GM23338 (cell line): ENCODE results near the gene CPA1. TPM values are rescaled to one million over a fixed set of nuclear protein-coding genes. Genes with fewer than 3 reads are reported as not detected.
A peak's percentile ranks its signal among the peaks of the same experiment; 100 is the strongest.

ENCODE experiments used
- ATAC-seq: fragments of 200-7000 bp; cut with Tn5 transposase; 3 replicates; pipeline ENCODE4 v1.9.1; 2020
- DNase-seq: peaks from one replicate; pipeline ENCODE4 v3.0.0-alpha.2; 2015; ENCODE audit warnings: low spot score
- H2AFZ ChIP-seq: fragments of 200-600 bp; sonication (generic); 2 replicates; pipeline ENCODE4 v1.8.0; 2016; ENCODE audit warnings: antibody characterized with exemption, mild to moderate bottlenecking, moderate library complexity
- H3F3A ChIP-seq: fragments of 200-600 bp; sonication (generic); replicated peaks from 2 replicates; pipeline ENCODE4 v1.8.0; 2017; ENCODE audit warnings: antibody characterized with exemption, mixed run types, low read depth
- H3K27ac ChIP-seq: fragments of 200-600 bp; sonication (generic); 2 replicates; pipeline ENCODE4 v1.6.1; 2016; ENCODE audit warnings: low read depth
- H3K27me3 ChIP-seq: fragments of 200-600 bp; sonication (generic); 2 replicates; pipeline ENCODE4 v1.8.0; 2016; ENCODE audit warnings: mild to moderate bottlenecking, mixed run types, moderate library complexity; ENCODE audit not compliant: insufficient read depth
- H3K36me3 ChIP-seq: fragments of 200-600 bp; sonication (generic); 2 replicates; pipeline ENCODE4 v1.8.0; 2016; ENCODE audit warnings: mild to moderate bottlenecking; ENCODE audit not compliant: insufficient read depth
- H3K4me1 ChIP-seq: fragments of 200-600 bp; sonication (generic); 2 replicates; pipeline ENCODE4 v1.8.0; 2016; ENCODE audit warnings: mild to moderate bottlenecking, moderate library complexity; ENCODE audit not compliant: insufficient read depth
- H3K4me2 ChIP-seq: fragments of 200-600 bp; sonication (generic); 2 replicates; pipeline ENCODE4 v1.7.1; 2017; ENCODE audit warnings: mixed run types
- H3K4me3 ChIP-seq: fragments of 200-600 bp; sonication (generic); 2 replicates; pipeline ENCODE4 v1.6.1; 2016; ENCODE audit warnings: mixed run types
- H3K79me2 ChIP-seq: fragments of 200-600 bp; sonication (generic); replicated peaks from 2 replicates; pipeline ENCODE4 v1.8.0; 2017; ENCODE audit warnings: mild to moderate bottlenecking; ENCODE audit not compliant: insufficient read depth
- H3K9me2 ChIP-seq: fragments of 200-600 bp; sonication (generic); 2 replicates; pipeline ENCODE4 v1.8.0; 2017; ENCODE audit not compliant: insufficient read depth
- H4K20me1 ChIP-seq: fragments of 200-600 bp; sonication (generic); replicated peaks from 2 replicates; pipeline ENCODE4 v1.8.0; 2017; ENCODE audit warnings: mild to moderate bottlenecking; ENCODE audit not compliant: insufficient read depth
- H3K27ac Mint-ChIP-seq: 2 replicates; pipeline ENCODE4 v1.8.0; 2020; ENCODE audit warnings: inconsistent platforms, mild to moderate bottlenecking, moderate library complexity, mixed read lengths
- H3K27me3 Mint-ChIP-seq: 3 replicates; pipeline ENCODE4 v1.8.0; 2022; ENCODE audit warnings: low read depth, mild to moderate bottlenecking, moderate library complexity, mixed read lengths, inconsistent platforms; ENCODE audit not compliant: insufficient read depth, poor library complexity
- H3K36me3 Mint-ChIP-seq: 3 replicates; pipeline ENCODE4 v1.8.0; 2021; ENCODE audit warnings: low read depth, mild to moderate bottlenecking, inconsistent platforms, moderate library complexity, mixed read lengths
- H3K4me1 Mint-ChIP-seq: 3 replicates; pipeline ENCODE4 v1.8.0; 2020; ENCODE audit warnings: mild to moderate bottlenecking, inconsistent platforms, mixed read lengths
- H3K4me3 Mint-ChIP-seq: 3 replicates; pipeline ENCODE4 v1.8.0; 2021; ENCODE audit warnings: moderate library complexity, mild to moderate bottlenecking, inconsistent platforms, mixed read lengths
- H3K9me3 Mint-ChIP-seq: 3 replicates; pipeline ENCODE4 v1.8.0; 2020; ENCODE audit warnings: moderate library complexity, mild to moderate bottlenecking, inconsistent platforms, mixed read lengths
- CREB1 ChIP-seq: fragments of 250-450 bp; sonication (Bioruptor Pico); IDR thresholded peaks from 2 replicates; pipeline ENCODE4 v1.5.0; 2020; ENCODE audit warnings: low read depth, mild to moderate bottlenecking, moderate library complexity
- CTCF ChIP-seq, 2 experiments: fragments of 200-600 bp in 1 of 2; sonication (generic) in 1 of 2; conservative IDR thresholded peaks; 2 replicates each; pipeline versions ENCODE4 v1.5.1 to v1.6.1; 2016 to 2017; ENCODE audit warnings: antibody characterized with exemption in 2 of 2, low read depth in 2 of 2, mild to moderate bottlenecking in 2 of 2, moderate library complexity in 1 of 2
- ETS1 ChIP-seq: IDR thresholded peaks from 2 replicates; pipeline ENCODE4 v1.6.1; 2016; ENCODE audit warnings: antibody characterized with exemption
- EZH2 ChIP-seq: fragments of 200-600 bp; sonication (generic); IDR thresholded peaks from one replicate; pipeline ENCODE4 v1.8.0; 2017; ENCODE audit warnings: antibody characterized with exemption, mild to moderate bottlenecking, low read depth; ENCODE audit not compliant: unreplicated experiment
- POLR2AphosphoS5 ChIP-seq: IDR thresholded peaks from 2 replicates; pipeline ENCODE4 v1.6.1; 2016; ENCODE audit warnings: antibody characterized with exemption, low read depth
- REST ChIP-seq: IDR thresholded peaks from one replicate; pipeline ENCODE4 v1.6.1; 2018; ENCODE audit warnings: antibody characterized with exemption; ENCODE audit not compliant: unreplicated experiment
- ZNF114 ChIP-seq: fragments of 250-450 bp; sonication (Bioruptor Pico); IDR thresholded peaks from 2 replicates; pipeline ENCODE4 v1.5.0; 2020; ENCODE audit warnings: mild to moderate bottlenecking, moderate library complexity
- ZNF331 ChIP-seq: fragments of 250-450 bp; sonication (Bioruptor Pico); IDR thresholded peaks from 2 replicates; pipeline ENCODE4 v1.5.0; 2020; ENCODE audit warnings: low read depth, mild to moderate bottlenecking, moderate library complexity
- ZNF462 ChIP-seq: fragments of 250-450 bp; sonication (Bioruptor Pico); IDR thresholded peaks from 2 replicates; pipeline ENCODE4 v1.5.0; 2020; ENCODE audit warnings: mild to moderate bottlenecking, moderate library complexity
- polyA plus RNA-seq: library from polyadenylated mRNA; unstranded; fragments of >200 nt; fragmentation: Nextera tagmentation; extraction: Ambion mirVana; gene quantifications from 2 replicates; pipeline ENCODE4 v1.2.1, GENCODE V29; 2016
- total RNA-seq: library from RNA; depleted of rRNA; stranded (reverse); fragments of >200 nt; shearing (Covaris generic); gene quantifications from 2 replicates; pipeline ENCODE4 v1.2.3, GENCODE V29; 2014

The CPA1 gene
- total and polyA plus RNA-seq, 2 experiments from 2014 or later, result not detected

- H3K4me2 ChIP-seq, result no peak overlapping the region
These were observed 36.9 kb downstream of the CPA1 start for GRCh38 chr7:130417213-130417612.

GRCh38 chr7:130418306-130418705 lies 38.0 kb downstream of the CPA1 start:
- no peak overlapping the region for H2AFZ ChIP-seq
- H3K36me3 ChIP-seq, result no peaks in the 10 kb centered on the region
- Mint-ChIP-seq H3K27ac (peak overlapping the region; percentile 57; the same call in 1 of the 2 replicates), H3K4me1 (peaks cover 30% of the 10 kb centered on the region), H3K36me3 (no peaks in the 10 kb centered on the region), H3K9me3 (no peaks in the 10 kb centered on the region), H3K27me3 (peaks cover 1% of the 10 kb centered on the region), H3K4me3 (no peak overlapping the region)
- H4K20me1 ChIP-seq, result no peaks in the 10 kb centered on the region
- H3K9me2 ChIP-seq, result no peaks in the 10 kb centered on the region
- no peak overlapping the region for H3K27ac ChIP-seq
- no peak for DNase-seq
- no peaks in the 10 kb centered on the region; the same call in 1 of the 2 replicates for H3K4me1 ChIP-seq
- no peak for ATAC-seq
- no peak overlapping the region for H3K4me2 ChIP-seq
- no peaks in the 10 kb centered on the region for H3K27me3 ChIP-seq
- H3F3A ChIP-seq, result no peaks in the 10 kb centered on the region
- no peaks in the 10 kb centered on the region for H3K79me2 ChIP-seq
- H3K4me3 ChIP-seq, result no peak overlapping the region
- TF ChIP-seq CTCF (conservative IDR thresholded peaks at IDR 0.05; ENCODE audit: low read depth in 2 of 2) (no peak), ETS1 (no peak), POLR2AphosphoS5 (no peak), EZH2 (no peak), REST (no peak), ZNF462 (CRISPR knock-in tag) (no peak), ZNF331 (no peak), CREB1 (no peak), ZNF114 (CRISPR knock-in tag) (no peak)

More at GRCh38 chr7:130417213-130417612, 36.9 kb downstream of the CPA1 start:
- Histone ChIP-seq H3K36me3 (no peaks in the 10 kb centered on the region), H3K79me2 (no peaks in the 10 kb centered on the region), H4K20me1 (no peaks in the 10 kb centered on the region), H2AFZ (no peak overlapping the region), H3K27me3 (no peaks in the 10 kb centered on the region), H3K4me3 (no peak overlapping the region), H3K9me2 (no peaks in the 10 kb centered on the region), H3K27ac (no peak overlapping the region), H3F3A (no peaks in the 10 kb centered on the region), H3K4me1 (no peaks in the 10 kb centered on the region; the same call in 1 of the 2 replicates)
- Mint-ChIP-seq H3K27ac (no peak overlapping the region), H3K4me3 (no peak overlapping the region), H3K36me3 (no peaks in the 10 kb centered on the region), H3K4me1 (peaks cover 25% of the 10 kb centered on the region), H3K27me3 (no peaks in the 10 kb centered on the region), H3K9me3 (no peaks in the 10 kb centered on the region)
- no peak for TF ChIP-seq ZNF331
- DNase-seq (no peak), ATAC-seq (no peak)
